Esophagus squamous epithelium (tissue), 4 donors: ENCODE data around the gene MBD3.

Source experiments
- CTCF ChIP-seq, 6 experiments: fragments of 450-650 bp in 4 of 6; fragments of 200-600 bp in 2 of 6; sonication (generic) in 2 of 6; IDR thresholded peaks; one replicate each; pipeline ENCODE4 v1.5.1; 2016 to 2019; ENCODE audit warnings: antibody characterized with exemption in 6 of 6, mild to moderate bottlenecking in 4 of 6, moderate library complexity in 4 of 6
- POLR2A ChIP-seq, 4 donors: fragments of 450-650 bp; IDR thresholded peaks; one replicate each; pipeline ENCODE4 v1.6.1; 2017; ENCODE audit warnings: antibody characterized with exemption in 4 of 4, mild to moderate bottlenecking in 4 of 4, moderate library complexity in 3 of 4

- TF ChIP-seq POLR2A (IDR thresholded peaks at IDR 0.05) (no peak), CTCF (IDR thresholded peaks at IDR 0.05) (no peak)
Measured at GRCh38 chr19:1632462-1633268, 40.0 kb upstream of the MBD3 start.
